GM19351 (cell line): ENCODE data around the gene PDXK.

Experiments used
- ATAC-seq: cut with Tn5 transposase; IDR thresholded peaks from one replicate; pipeline ENCODE4 v1.9.1; 2021; ENCODE audit warnings: mild to moderate bottlenecking, moderate library complexity; ENCODE audit not compliant: unreplicated experiment

The PDXK gene

GRCh38 chr21:43740497-43741156, 21.7 kb downstream of the PDXK start:
- ATAC-seq: no peak

DNA sequence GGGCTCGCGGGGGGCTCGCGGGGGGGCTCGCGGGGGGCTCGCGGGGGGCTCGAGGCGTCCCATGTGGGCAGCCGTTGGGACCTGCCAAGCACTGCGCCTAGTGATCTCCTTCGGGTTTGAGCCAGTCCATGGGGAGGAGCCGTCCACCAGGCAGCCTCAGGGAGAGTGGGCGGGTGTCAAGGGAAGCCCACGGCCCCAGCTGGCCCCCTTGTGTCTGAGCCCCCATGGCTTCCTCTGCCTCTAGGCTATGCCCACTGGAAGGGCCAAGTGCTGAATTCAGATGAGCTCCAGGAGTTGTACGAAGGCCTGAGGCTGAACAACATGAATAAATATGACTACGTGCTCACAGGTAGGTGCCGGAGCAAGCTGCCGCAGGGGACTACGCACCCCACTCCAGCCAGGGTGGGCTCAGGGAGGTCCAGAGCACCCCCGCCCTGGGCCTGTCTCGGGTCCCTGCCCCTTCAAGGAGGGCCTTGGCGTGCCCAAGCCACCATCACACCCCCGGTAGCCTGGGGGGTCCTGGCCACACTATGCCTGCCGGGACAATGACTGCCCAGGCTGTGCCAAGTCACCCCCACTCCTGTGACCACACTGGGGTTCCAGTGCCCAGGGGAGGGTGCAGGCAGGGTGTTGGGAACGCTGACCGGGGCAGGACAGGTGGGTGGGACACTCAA, 22.6 kb downstream of the PDXK start:
- ATAC-seq: no peak

DNA sequence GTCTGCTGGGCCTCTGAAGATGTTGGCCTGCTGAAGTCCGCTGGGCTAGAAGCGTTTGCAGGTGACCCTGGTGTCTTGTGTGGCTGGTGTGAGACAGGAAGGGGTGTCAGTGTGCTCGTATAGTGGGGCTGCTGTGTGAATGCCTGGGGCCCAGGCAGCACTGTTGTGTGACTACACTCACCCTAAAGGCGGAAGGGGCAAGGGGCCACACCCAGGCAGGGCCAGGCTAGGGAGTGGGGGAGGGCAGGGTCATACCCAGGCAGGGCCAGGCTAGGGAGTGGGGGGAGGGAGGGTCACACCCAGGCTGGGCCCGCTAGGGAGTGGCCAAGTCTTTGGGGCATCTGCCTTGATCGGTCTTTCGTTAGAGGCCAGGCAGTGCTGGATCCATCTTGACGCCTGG, 25.0 kb downstream of the PDXK start:
- no peak for ATAC-seq

DNA sequence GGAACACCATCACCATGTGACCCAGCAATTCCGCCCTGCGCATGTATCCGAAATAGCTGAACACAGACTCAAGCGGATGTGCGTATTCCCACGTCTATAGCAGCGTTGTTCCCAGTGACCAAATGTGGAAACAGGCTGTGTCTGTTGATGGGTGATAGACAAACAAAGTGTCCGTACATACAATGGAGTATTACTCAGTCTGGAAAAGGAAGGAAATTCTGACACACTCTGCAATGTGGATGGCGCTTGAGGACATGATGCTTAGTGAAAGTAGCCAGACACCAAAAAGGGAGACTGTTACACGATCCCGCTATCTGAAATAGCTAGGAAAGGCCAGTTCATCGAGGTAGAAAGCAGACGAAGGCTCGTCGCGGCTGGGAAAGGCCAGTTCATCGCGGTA, 25.8 kb downstream of the PDXK start:
- ATAC-seq: no peak

- ATAC-seq: no peak
These were observed 27.0 kb downstream of the PDXK start for GRCh38 chr21:43745772-43746517.

DNA sequence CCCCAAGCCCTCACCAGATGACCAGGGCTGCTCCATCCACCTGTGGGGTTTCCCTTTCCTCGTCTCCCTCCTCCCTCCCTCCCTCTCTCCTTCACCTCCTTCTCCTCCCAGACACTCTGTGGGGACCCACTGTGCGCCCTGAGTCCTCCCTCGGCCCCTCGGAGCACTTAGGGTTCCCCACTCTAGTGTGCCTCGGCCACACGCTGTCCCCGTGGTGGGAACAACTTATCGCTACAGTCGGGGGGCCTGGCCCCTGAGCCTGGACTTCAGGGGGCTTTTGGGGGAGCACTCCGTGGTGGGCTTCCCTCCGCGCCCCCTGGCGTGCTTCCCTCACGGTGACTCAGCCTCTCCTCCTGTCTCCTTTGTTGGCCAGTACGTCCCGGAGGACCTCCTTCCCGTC, 29.7 kb downstream of the PDXK start:
- no peak for ATAC-seq

- no peak for ATAC-seq
These were observed 30.8 kb downstream of the PDXK start for GRCh38 chr21:43749651-43750262.

- ATAC-seq: no peak
These were observed 31.6 kb downstream of the PDXK start for GRCh38 chr21:43750339-43751033.

- no peak for ATAC-seq
These were observed 33.1 kb downstream of the PDXK start for GRCh38 chr21:43751955-43752591.

DNA sequence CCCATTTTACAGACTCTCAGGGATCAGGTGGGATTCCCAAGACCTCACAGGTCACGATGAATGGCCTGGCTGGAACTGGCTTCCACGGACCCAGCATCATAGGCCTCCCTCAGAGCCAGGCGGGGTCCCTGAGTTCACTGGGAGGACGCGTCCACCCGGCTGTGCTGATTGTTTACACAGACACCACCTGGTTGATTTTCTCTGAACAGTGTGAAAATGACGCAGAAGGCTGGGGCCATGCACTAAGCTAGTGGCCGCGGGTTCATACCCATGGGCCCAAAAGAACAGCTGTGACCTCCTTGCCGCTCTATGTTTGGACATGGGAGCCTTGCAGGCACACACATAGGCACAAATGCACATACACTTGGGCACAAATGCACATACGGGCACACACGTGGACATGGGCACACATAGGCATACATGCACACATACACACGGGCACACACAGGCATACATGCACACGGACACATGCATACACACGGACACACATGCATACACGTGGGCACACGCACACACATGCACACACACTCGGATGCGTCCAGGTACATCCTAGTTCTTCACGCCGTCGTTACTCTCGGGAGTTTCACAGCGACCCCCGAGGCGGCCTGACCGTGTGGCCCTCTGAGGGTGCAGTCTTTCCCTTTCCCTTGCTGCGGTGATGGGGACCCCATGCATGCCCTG, 34.0 kb downstream of the PDXK start:
- ATAC-seq: no peak

- no peak for ATAC-seq
These were observed 34.5 kb downstream of the PDXK start for GRCh38 chr21:43753439-43753799.

DNA sequence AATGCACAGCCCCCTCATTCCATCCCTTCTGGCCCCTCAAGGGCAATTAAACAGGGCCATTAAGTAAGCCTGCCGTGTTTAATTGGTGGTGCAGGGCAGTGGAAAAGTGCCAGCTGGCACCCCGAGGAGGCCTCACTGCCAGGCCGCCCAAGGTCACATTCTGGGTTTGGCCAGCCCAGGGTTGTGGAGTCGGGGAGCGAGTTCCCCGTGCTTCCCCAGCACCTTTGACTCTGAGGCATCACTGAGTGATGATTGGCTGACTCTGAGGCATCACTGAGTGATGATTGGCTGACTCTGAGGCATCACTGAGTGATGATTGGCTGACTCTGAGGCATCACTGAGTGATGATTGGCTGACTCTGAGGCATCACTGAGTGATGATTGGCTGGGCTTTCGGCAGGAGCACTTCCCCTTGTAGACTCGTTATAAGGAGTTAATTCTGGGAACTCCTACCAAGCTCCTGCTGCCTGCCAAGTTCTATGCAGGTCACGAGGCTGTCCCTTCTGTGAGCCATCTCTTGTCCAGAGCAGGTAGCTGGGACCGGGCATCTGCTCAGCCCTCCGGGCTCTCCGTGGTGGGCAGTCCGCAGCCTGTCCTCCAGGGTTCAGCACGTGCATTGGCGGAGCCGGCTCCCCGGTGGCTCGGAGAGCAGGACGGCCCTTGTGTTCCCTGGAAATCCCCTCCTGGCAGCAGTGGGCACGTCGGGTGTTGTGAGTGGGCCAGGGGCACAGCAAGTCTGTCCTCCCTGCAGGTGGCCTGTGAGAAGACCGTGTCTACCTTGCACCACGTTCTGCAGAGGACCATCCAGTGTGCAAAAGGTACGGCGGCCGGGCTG, 36.2 kb downstream of the PDXK start:
- no peak for ATAC-seq

- no peak for ATAC-seq
These were observed 37.1 kb downstream of the PDXK start for GRCh38 chr21:43755820-43756594.

GRCh38 chr21:43757601-43758000, 38.7 kb downstream of the PDXK start:
- no peak for ATAC-seq

DNA sequence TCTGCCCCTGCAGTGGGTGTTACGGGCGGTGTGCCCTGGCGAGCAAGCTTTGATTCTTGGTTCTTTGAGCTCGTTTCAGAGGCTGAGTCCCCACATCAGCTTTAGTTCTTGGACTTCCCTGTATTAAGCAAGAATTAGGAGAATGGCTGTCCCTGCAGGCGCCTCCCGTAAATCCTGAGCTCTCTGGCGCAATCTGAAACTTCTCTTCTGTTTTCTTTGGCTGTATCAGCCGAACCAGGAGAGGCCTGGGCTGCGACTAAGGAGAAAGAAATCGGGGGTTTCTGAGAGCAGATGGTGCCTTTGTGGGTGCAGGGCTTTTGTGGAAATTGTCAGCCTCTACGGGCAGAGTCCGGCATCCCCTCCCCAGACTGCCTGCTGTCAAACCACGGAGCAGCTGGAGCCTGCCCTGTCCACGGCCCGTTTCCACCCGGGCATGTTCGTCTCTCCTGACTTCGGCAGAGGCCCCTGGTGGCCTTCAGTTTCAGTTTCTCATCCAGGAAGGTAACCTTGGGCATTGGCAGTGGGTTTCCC, 39.2 kb downstream of the PDXK start:
- ATAC-seq: no peak

DNA sequence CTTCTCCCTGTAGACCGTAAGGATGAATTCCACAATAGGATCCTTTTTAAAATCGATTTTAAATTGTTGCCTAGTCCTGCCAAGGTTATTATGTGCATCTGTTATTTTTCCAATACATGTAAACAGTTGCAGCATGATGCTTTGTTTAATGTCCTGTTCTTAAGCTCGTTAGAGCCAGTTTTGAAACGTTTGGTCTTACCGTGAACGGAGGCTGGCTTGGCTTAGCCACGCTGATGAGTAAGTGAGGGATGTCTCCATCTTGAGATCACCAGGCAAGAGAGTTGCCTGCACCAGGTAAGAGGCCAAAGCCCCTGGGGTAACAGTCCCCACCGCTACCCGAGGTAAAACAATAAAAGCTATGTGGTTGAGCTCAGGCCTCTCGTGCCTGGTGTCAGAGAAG, 39.9 kb downstream of the PDXK start:
- no peak for ATAC-seq

- ATAC-seq: no peak
These were observed 40.7 kb downstream of the PDXK start for GRCh38 chr21:43759651-43760050.

DNA sequence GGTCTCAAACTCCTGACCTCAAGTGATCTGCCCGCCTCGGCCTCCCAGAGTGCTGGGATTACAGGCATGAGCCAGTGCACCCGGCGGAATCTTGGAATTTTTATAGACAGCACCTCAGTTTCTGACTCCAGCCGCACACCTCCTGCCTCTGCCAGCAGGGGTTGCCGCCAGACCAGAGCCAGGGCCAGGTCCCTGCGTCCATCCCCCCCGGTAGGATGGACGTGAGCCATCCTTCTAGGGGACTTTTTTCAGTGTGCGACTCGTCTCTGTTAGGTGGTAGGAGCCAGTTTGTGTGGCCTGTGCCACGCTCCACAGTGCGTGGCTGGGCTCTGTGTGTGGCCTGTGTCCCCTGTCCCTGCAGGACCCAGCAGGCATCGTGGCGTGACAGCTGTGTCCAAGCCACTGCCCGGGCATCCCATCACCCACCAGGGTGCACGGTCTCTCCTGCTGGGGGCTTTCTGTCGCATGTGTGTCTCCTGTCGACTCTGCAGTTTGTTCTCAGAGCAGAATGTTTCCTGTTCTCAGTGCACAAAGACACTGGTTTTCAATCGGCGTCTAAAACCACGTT, 41.5 kb downstream of the PDXK start:
- ATAC-seq: no peak
